HG02571 (cell line): ENCODE results near the gene AXIN1.
"Not testable (repeated sequence)": the region's sequence is repeated elsewhere in the genome, so short reads cannot be mapped to it uniquely, and the experiment has no call there.

Source experiments
- ATAC-seq: cut with Tn5 transposase; IDR thresholded peaks from one replicate; pipeline ENCODE4 v1.9.1; 2021; ENCODE audit warnings: mild to moderate bottlenecking, moderate library complexity; ENCODE audit not compliant: unreplicated experiment

The AXIN1 gene

GRCh38 chr16:333406-334094 is 19.0 kb downstream of the AXIN1 start:
- no peak for ATAC-seq

DNA sequence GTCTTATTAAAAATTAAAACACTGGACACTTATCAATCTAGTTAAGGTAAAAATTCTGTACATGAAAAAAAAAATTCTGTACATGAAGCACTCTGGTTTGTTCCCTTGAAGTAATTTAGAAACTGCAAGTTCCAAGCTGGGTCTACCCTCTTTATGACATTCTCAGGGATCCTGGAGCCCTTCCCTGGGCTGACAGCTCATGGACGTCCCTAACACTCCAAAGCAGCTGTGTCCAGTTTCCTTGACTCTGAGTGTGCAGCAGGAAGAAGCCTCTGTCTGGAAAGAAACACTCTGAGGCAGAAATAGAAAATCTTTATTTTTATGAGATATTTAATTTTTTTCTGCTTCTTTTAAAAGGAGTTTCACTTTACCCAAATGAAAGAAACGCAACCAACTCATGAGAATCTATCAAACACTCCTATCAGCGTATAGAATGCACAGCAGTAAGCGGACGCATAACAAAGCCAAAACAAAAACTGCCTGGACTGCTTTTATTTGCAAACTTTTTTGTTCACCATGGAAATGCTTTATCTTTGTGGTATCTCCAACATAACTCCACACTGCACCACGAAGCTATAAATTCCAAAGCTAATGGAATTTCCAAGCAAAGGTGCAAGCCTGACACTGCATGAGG is 21.2 kb downstream of the AXIN1 start:
- not testable (repeated sequence) for ATAC-seq

DNA sequence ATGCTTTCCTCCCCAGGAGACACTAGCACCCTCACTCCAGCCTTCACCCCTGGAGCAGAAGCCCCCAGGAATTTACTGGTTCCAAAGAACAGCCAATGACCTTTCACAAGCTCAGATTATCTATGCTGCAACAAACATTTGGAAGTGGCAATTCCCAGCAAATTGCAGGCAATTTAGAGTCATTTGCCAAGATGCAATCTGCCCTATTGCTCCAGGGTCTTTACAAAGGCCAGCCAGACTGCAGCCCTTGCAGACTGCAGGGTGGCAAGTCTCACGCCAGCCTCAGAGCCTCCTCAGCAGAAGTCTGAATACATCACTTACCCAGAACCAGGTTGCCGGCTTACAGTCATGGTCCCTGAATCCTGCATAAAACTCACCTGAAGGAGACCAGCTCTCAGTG is 21.8 kb downstream of the AXIN1 start:
- no peak for ATAC-seq

DNA sequence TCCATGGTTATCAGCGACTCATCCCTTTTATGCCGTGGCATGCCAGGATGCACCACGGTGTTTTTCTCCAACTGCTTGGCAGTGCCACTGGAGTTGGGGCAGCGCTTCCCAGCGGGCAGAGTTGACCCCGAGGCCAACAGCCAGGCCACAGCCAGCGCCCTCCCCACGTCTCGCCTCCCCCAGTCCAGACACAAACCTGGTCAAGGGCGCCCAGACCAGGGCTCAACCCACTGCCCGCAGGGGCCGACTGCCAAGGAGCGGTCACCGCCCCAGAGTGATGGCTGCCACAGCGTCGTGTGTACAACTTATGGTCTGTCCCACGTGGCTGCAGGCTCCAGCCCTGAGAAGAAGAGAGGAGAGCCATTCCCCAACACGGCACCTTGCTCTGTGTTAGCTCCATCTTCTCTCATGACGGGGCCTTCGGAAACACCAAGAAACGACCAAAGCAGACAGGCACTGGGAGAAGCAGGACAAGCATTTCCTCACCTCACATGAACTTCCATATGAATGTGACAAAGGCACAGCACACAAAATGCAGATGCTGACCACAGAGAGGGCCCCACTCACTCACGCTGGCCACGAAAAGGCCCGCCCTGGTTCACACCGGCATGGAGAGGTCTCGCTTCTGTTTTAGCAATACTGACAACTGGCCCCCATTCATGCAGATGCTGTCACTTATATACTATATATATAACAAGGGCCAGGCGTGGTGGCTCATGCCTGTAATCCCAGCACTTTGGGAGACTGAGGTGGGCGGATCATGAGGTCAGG is 27.0 kb downstream of the AXIN1 start:
- ATAC-seq, result no peak

- no peak for ATAC-seq
Measured at GRCh38 chr16:324451-325334, 27.8 kb downstream of the AXIN1 start.

- ATAC-seq, result no peak
Measured at GRCh38 chr16:324201-324450, 28.4 kb downstream of the AXIN1 start.

DNA sequence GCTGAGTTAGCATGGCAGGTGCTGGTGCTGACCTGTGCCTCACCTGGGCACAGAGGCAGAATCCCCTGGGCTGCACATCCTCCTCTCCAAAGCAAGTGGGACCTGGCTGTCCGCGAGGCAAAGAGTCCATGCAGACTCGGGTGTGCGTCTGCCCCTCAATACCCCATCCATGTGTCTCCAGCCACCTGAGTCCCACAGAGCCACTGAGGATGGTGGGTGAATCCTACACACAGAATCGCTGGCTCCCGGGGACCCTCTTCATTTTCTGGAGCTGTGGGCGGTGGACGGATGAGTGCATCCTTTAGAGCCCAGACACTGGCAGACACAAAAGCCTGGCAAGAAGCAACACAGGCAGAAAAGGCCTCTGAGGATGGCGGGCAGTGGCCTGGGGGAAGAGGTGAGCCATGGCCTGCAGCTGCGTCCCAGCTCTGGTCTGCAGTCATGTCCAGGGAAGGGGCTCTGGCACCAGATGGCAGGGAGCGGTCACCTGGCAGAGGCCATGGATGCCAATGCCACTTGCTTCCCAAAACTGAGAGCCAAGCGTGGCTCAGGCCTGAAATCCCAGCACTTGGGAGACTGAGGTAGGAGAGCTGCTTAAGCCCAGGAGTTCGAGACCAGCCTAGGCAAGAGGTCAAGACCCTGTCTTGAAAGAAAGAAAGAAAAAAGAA is 29.9 kb downstream of the AXIN1 start:
- no peak for ATAC-seq

GRCh38 chr16:321532-321931 is 31.0 kb downstream of the AXIN1 start:
- ATAC-seq, result no peak

DNA sequence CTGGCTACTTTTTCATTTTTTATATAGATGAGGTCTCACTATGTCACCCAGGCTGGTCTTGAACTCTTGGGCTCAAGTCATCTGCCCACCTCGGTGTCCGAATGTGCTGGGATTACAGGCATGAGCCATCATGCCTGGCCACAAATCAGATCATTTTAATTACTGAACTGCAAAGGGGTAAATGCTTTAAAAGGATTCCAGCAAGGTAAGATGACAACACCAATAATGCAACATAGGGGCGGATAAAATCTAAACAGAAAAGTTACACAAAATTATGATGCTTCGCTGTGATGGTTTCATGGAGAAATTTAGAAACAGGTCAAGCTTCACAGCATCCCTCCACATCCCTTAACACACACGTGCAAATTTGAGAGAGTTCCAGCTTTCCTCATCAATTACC is 32.3 kb downstream of the AXIN1 start:
- no peak for ATAC-seq

DNA sequence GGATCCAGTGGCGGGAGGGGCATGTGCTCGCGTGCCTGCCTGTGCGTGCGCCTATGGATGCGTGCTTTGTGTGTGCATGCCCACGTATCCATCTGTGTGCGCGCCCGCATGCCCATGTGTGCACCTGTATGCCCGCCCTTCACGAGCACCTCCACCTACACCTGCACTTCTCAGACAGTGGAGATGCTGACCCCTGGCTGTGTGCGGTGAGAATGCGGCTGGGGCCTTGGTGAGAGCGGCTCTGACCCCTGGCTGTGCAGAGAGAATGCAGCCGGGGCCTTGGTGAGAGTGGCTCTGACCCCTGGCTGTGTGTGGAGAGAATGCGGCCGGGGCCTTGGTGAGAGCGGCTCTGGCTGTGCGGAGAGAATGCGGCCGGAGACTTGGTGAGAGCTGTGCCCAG is 33.9 kb downstream of the AXIN1 start:
- ATAC-seq, result no peak

DNA sequence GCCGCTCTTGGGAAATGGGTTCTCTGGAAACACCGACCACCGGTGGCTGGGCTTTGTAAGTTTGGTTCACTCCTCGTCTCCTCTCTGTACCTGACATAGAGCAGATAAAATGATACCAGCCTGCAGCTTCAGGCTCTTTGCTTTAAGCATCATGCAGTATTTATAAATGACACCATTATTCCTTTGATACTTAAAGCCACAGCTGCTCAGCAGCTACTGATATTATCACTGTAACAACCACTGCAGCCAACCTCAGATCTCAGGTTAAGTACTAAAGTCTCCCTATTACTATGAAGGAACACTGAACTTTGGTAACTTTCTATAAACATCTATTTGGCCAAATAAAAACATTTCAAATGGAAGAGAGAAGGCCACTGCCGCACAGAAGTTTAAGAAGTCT is 34.9 kb downstream of the AXIN1 start:
- no peak for ATAC-seq

- ATAC-seq, result no peak
Measured at GRCh38 chr16:316741-317464, 35.6 kb downstream of the AXIN1 start.

GRCh38 chr16:314795-315299 is 37.7 kb downstream of the AXIN1 start:
- ATAC-seq, result no peak

DNA sequence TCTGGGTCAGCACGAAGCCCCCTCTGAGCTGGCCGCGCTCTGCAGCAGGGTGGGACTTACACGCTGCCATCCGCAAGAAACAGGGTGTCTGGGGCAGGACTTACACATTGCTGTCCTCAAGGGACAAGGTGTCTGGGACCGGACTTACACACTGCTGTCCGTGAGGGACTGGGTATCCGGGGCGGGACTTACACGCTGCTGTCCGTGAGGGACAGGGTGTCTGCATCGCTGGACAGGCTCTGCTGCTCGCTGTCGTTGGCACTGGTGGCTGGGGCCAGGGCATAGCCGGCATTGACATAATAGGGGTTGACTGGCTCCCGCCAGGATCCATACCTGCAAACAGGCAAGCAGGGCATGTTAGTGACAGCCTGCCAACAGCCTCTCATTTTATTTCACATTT is 38.2 kb downstream of the AXIN1 start:
- ATAC-seq, result no peak

DNA sequence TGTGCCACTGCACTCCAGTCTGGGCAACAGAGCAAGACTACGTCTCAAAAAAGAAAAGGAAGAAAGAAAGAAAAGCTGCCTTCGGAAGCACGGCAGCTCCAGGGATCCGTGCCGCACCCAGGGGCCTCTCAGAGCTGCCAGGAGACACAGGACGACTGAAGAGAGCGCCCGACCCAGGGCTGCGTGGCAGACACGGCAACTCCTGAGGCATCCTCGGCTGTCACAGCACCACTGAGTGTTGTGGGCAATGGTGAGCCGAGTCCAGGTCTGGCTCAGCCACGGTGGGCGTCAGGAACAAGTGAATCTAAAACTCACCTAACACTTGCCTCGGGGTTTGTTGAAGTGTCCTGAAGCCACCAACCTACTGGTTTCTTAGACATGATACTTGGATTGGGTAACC is 40.8 kb downstream of the AXIN1 start:
- no peak for ATAC-seq

GRCh38 chr16:309476-309875 is 43.0 kb downstream of the AXIN1 start:
- no peak for ATAC-seq

DNA sequence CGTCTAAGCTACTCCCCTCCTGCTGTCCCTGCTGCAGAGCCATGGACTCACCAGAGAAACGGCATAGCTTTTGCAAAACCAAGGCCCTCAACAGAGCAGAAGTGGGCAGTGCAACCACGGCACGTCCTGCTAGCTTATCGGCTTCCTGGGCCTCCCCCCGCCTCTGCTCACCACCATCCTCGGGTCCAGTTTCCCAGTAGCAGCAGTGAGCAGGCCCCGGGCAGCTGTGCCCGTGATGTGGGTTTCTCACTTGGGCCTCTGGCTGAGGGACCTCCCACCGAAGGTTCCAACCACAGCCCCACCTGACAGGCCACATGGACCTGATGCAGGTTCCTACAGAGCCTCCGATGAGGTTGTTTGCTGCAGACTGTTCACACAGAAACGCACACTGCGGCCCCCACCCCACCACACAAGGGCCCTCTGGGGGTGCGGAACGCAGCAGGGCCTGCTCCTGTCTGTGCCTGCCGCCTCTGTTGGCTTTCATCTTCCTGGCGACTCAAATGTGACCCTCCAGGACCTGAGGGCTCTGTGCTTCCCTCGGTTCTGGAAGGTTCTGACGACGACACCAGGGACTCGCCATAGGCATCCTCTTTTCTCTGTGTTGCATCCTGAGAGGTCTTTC is 44.7 kb downstream of the AXIN1 start:
- no peak for ATAC-seq

DNA sequence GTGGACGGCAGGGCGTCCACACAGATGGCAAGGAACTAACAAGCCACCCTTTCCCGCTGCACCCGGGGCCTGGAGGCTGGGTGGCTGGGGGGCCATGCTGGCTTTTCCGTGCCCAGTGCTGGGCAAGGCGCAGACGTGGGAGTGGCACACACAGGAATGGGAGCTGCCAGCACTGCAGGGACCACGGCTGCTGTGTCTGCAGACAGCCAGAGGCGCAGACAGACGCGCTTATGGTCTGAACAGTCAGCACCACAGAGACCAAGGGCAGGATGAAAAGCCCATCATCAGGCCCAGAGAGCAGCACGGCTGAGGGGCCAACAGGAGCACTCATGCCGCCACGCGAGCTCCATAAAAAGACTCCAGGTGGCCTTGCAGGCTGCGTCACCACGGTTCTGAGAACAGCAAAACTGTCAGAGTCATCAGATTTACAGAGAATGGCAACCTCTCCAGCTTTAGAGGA is 45.6 kb downstream of the AXIN1 start:
- no peak for ATAC-seq

- no peak for ATAC-seq
Measured at GRCh38 chr16:305916-306626, 46.5 kb downstream of the AXIN1 start.
